GM21737 (cell line): Measurements from ENCODE around the gene SUOX.
"Not testable (repeated sequence)": the region's sequence is repeated elsewhere in the genome, so short reads cannot be mapped to it uniquely, and the experiment has no call there.

Experiments used
- ATAC-seq: cut with Tn5 transposase; IDR thresholded peaks from one replicate; pipeline ENCODE4 v1.9.1; 2021; ENCODE audit warnings: mild to moderate bottlenecking, moderate library complexity; ENCODE audit not compliant: unreplicated experiment

The SUOX gene

DNA sequence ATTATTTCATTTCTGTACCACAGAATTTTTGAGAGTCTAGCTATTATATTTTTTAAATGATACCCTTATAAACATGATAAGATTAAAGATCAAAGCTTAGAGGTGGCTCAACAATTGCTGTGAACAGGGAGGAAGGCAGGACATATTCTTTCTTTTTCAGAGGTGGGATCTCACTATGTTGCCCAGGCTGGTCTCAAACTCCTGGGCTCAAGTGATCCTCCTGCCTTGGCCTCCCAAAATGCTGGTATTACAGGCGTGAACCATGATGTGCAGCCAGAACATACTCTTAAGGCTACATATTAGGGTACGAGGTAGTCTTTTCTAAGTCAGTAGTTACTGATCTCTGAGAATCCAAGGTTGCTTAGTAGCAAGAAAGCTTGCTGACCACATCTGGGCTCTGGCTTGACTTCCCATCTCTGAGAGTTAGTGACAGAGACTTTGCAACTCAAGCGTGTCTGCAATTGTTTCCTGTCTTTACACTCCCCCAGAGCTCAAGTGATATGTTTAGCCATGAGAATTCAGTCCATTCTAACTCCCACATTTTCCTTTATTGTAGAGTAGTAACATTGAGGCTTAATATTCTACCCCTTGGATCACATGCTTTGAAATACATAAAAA lies 14.6 kb upstream of the SUOX start:
- ATAC-seq, result peak; percentile 91

GRCh38 chr12:55983232-55983842 lies 13.7 kb upstream of the SUOX start:
- no peak for ATAC-seq

DNA sequence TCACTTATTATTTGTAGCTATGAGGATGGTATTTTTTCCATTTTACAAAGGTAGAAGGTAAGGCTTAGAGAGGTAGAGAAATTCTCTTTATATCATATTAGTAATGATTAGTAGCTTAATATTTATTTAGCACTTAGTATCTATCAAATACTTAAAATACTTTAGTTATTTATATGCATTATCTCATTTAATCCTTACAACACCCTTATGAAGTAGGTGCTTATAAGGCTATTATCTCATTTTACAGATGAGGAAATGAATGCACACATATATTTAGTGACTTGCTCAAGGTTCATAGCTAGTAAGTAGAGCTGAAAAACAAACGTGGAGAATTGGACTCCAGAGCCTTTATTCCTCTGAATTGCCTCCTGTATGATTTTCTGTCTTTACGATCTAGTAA lies 12.2 kb upstream of the SUOX start:
- ATAC-seq, result no peak

- no peak for ATAC-seq
These were observed 11.7 kb upstream of the SUOX start for GRCh38 chr12:55985341-55985740.

DNA sequence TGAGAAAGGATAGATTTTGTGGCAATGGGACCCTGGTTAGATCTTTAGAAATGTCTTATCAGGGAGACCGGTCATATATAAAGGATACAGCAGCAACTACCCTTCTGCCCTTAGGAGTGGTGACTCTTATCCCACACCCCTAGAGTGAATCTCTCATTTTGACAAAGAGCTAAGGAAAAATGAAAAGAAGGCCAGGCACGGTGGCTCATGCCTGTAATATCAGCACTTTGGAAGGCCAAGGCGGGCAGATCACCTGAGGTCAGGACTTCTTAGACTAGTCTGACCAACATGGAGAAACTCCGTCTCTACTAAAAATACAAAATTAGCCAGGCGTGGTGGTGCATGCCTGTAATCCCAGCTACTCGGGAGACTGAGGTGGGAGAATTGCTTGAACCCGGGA lies 11.1 kb upstream of the SUOX start:
- ATAC-seq, result not testable (repeated sequence)

DNA sequence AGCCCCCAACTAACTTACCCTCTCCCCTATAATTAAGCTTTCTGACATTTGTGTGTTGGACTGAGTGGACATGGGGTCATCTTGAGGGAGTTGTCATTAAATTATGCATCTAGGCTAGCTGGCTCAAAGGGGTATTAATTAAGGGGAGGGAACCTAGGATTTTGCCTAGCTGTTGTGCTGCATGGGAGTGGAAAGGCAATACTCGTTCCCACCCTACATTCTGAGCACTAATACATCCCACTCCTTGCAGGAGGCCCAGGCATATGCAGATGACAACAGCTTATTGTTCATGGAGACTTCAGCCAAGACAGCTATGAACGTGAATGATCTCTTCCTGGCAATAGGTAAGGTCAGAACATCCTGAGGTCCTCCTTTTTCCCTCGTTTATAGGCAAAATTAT lies 6.0 kb upstream of the SUOX start:
- ATAC-seq, result no peak

DNA sequence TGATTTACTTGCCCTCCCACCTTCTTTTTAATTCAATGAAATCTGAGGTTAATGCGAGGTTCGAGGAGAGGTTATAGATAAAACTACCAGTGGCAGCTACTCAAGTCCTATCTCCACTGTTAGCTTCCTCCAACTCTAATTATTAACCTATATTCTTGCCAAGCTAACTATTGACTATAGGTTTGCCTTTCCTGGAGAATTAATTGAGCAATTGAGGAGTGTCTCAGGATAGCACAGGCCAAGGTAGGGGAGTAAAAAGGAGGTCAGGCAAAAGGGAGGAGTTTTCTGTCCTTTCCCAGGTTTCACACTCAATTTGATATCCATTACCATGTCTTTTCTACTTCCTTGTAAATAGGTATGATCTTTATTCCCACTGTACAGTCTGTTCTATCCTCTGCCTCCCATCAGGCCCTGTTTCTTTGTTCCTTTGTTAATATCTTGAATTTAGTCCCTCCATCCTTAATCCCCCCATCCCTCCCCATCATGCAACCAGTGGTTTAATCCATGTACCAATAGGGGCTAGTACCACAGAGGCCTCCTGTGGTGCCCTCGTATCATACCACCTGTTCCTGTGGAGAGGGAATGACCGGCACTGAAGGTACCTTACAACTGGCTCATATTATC lies 3.7 kb upstream of the SUOX start:
- ATAC-seq, result no peak

GRCh38 chr12:55995366-55995765 lies 1.7 kb upstream of the SUOX start:
- ATAC-seq, result no peak

DNA sequence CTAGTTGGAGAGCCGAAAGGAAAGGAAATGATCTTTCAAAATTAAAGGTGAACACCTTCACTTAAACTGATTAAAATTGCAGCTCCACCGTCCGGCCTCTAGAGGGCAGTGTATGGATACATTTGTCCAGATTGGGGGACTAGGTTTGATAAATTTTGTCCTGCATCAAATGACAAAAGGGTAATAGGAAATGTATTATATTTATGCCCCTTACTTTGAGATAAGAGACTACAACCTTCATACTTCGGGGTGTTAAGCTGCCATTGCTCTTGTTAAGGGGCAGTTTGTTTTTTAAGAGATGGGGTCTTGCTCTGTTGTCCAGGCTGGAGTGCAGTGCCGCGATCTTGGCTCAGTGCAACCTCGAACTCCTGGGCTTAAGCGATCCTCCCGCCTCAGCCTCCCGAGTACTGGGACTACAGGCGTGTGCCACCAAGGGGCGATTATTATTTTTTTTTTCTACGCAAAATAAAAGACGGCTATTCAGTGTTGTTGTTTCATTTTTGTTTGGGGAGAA lies 818 bp upstream of the SUOX start:
- no peak for ATAC-seq

- ATAC-seq, result no peak
These were observed 421 bp downstream of the SUOX start for GRCh38 chr12:55997535-55997859.

GRCh38 chr12:55999522-55999921 lies 2.4 kb downstream of the SUOX start:
- ATAC-seq, result not testable (repeated sequence)

GRCh38 chr12:55999999-56000540 lies 3.0 kb downstream of the SUOX start:
- not testable (repeated sequence) for ATAC-seq

GRCh38 chr12:56001487-56002100 lies 4.5 kb downstream of the SUOX start:
- ATAC-seq, result no peak

- ATAC-seq, result not testable (repeated sequence)
These were observed 6.3 kb downstream of the SUOX start for GRCh38 chr12:56003376-56003775.

DNA sequence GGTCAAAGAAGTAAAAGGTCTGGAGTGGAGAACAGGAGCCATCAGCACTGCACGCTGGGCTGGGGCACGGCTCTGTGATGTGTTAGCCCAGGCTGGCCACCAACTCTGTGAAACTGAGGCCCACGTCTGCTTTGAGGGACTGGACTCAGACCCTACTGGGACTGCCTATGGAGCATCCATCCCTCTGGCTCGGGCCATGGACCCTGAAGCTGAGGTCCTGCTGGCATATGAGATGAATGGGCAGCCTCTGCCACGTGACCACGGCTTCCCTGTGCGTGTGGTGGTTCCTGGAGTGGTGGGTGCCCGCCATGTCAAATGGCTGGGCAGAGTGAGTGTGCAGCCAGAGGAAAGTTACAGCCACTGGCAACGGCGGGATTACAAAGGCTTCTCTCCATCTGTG lies 7.1 kb downstream of the SUOX start:
- no peak for ATAC-seq

DNA sequence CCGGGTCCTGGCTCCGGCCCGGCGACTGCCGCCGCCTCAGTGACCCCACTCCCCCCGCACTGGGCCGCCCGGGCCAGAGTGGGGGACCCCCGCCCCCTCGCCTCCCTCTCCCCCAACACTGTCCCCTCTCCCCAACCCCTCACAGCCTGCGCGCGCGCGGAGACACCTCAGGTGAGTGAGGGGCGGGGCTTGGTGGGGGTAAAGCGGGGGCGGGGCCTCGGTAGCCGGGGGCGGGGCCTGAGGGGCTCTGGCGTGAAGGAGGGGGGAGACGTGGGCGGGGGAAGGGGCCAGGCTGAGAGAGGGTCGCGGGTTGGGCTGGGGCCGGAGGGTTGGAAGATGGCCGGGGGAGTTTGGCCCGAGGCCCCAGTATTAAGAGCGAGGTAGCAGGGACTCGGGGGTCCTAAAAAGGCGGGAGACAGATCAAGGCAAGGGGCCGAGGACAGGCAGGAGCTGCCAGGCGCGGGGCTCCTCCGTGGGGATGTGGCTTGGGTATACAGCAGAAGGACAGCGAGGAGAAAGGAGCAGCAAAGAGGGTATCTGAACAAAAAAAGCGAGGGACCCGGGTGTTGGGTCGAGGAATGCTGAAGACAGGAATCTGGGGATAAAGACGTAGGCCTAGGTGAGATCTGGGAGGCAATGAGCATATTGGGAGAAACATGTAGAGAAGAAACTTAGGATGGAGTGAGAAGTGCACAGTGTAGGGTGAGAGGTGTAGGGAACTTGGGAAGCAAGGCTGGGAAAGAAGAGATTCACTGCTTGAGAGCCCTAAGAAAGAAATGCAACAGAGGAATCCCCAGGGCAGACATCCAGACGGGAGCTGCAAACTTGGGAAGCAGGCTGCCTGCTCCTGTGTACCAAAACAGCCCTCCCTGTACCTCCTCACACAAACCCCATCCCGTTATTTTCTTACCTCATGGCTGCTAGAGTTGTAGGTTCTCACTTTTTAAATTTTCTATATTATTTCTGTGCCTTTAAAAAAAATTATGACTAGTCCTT lies 10.8 kb downstream of the SUOX start:
- ATAC-seq, result peak; percentile 36

DNA sequence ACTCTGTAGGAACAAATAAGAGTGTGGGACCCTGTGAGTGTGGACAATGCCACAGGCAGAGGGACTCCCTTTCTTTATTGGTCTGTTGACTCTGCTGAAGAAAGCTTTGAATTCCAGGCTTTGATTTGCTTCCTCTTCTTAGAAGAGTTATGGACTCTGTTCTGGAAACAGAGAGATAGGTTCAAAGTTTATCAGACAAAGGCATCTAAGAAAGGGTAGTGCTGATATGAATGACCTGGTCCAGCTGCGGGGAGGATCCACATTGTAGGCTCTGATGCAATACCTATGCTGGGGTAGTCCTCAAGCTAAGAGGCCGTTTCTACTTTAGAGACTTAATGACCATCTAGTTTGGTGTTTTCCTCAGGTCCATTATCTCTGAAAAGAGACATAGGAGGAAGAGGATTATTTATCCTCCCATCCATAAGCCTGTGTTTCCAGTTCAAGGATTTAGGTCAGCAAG lies 13.1 kb downstream of the SUOX start:
- ATAC-seq, result no peak

DNA sequence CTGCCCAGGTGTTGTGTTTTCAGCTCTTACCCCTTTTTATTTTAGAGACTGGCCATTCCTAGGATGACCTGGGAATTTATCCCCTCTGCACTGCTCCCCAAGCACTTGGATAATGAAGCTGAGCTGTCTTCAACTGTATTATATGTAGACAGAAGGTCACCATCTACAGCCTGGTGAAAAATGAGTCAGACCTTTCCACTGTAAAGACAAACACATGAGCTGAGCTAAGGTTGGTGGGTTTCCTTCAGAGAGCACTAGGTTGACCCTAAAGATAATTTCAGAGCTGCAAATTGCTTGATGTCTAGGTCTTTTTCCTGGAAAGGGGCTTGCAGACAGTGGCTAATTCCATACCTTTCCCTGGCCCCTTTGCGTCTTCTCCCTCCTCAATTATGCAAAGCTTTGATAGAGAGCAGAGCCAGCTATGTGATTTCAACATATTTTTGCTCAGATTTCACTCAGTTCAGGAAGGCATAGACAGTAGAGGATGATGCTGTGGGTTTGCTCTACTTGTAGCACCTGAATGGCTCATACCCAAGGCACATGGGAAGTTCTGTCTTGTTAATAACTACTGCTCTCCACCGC lies 14.5 kb downstream of the SUOX start:
- no peak for ATAC-seq

DNA sequence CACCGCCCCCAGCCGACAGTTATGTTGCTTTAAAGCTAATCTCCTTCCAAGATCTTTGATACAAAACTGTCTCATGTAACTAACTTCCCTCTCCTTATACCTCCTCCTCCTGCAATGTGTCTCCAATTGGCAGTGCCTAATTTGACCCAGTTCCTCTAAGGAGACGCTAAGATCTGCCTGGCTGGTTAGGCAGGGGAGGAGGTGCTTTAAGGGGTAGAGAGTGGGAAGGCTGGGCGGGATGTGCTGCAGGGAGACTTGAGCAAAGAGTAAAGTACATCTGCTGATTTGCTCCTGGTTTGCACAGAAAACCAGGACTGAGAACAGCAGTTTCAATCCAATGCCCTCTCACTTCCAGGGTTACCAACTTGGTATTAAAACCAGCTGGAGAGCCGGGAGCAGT lies 16.4 kb downstream of the SUOX start:
- no peak for ATAC-seq

GRCh38 chr12:56014205-56014604 lies 17.1 kb downstream of the SUOX start:
- ATAC-seq, result no peak
